ENCODE results near the gene DAZAP2.
"Not testable (repeated sequence)": the region's sequence is repeated elsewhere in the genome, so short reads cannot be mapped to it uniquely, and the experiment has no call there.

Gene DAZAP2

DNA sequence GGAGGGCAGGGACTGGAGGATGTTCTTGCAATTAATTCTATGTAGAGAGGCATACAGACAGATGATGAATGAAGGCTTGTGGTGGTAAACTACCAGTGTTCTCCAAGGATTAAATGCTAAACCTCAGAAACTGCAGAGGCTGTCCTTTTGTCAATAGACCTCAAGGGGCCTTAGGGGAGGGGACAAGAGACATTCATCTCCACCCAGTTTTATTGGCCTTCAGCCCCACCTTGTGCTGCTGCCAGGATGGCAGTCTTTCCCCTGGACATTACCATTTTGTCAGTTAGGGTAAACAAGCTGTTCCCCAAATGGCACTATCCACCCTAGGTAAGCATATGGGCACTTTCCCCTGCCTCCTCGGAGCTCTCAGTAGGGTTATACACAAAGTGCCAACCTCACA, 36.5 kb downstream of the DAZAP2 start:
- Mint-ChIP-seq H3K4me1 (ENCODE audit: low read depth) (peaks cover 8% of the 10 kb centered on the region), H3K4me3 (no peak overlapping the region), H3K36me3 (ENCODE audit: low read depth) (no peaks in the 10 kb centered on the region), H3K27me3 (ENCODE audit: low read depth) (peaks cover 21% of the 10 kb centered on the region), H3K27ac (no peak overlapping the region), H3K9me3 (no peaks in the 10 kb centered on the region)
- no peak for DNase-seq (ENCODE audit: low spot score)

DNA sequence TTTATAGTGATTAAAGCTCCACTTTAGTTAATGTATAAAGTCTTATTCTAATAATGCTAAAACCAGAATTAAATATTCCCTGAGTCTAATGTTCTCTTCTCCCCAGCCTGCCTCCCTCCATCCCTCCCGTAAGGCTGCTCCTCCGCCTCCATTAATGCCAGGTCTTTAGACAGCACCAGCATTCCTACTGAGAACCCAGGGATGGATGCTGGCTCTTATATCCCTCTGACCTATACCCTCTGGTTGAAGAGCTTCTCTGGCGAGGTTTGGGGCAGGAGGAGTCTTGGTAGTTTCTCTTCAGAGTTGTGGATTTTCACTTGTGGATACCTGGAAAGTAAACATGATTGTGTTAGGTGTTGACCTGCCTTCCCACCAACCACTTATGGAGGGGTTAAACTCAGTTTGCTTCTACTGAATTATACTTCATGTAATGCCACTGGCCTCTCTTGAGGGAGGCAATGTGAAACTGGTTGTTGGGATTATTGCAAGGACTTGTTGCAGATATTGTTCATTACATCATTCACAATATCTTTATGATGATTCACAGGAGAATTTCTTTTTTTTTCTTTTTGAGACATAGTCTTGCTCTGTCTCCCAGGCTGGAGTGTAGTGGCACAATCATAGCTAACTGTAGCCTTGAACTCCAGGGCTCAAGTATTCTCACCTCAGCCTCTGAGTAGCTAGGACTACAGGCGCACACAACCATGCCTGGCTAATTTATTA, 42.7 kb downstream of the DAZAP2 start:
- DNase-seq (ENCODE audit: low spot score) = no peak
- H3K9me3 Mint-ChIP-seq = no peaks in the 10 kb centered on the region
- H3K4me3 Mint-ChIP-seq = no peak overlapping the region
- peaks cover 27% of the 10 kb centered on the region for H3K36me3 Mint-ChIP-seq (ENCODE audit: low read depth)
- no peaks in the 10 kb centered on the region for H3K27me3 Mint-ChIP-seq (ENCODE audit: low read depth)
- H3K27ac Mint-ChIP-seq = no peak overlapping the region
- no peaks in the 10 kb centered on the region for H3K4me1 Mint-ChIP-seq (ENCODE audit: low read depth)

DNA sequence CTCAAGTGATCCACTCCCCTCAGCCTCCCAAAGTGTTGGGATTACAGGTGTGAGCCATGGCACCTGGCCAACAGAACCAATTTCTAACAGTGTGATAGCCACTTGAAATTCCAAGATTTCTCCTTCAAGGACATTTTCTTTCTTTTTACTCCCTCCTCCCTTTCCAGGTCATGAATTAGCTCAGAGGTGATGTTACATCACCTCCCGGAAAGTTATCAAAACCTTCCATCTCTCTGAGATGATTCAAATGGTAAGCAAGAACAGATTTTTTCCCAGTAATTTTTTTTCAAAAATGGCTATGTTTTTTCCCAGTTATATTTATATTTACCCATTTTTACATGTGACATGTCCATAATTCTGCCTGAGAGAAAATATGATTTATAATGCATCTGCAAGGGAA, 47.2 kb downstream of the DAZAP2 start:
- Mint-ChIP-seq H3K36me3 (ENCODE audit: low read depth) (peaks cover 44% of the 10 kb centered on the region), H3K27me3 (ENCODE audit: low read depth) (no peaks in the 10 kb centered on the region), H3K4me3 (no peak overlapping the region), H3K9me3 (no peaks in the 10 kb centered on the region), H3K27ac (no peak overlapping the region), H3K4me1 (ENCODE audit: low read depth) (no peaks in the 10 kb centered on the region)
- DNase-seq (ENCODE audit: low spot score) = no peak

DNA sequence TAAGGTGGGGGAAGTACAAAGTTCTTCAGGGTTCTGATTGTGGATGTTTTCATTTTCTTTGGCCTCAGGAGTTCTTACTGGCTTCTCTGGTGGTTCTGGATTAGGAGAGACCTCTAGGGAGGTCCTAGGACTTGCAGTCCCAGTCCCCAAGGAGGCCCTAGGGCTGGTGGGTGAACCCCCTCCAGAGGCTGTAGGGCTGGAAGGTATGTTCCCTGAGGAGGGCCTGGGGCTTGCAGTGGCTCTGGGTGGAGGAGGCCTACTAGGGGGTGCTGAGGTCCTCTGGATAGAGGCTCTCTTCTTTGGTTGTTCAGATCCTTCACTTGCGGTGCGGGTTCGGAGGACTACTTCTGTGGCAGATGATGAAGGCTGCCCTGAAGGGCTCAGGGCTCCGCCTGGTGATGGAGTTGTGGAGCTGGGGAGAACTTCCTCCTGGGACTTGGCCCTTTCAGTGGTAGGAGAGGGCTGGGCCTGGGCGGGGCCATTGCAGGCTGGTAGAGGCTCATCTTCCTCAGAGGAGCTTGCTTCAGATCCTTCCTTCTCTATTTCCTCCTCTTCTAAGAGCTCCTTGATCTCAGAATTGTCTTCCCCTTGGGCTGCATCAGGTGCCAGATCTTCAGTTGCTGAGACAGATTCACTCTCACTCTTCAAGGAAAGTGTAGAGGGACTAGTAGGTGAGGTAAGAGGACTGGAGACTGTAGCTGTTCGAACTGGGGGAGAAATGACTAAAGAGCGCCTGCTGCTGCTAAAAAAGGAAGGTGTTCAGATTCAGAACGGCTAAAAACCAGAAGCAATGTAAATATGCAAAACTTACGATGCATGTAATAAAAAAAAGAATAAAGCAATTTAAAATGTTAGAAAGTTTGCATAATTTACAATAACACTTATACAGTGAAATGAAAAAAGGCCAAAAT, 53.2 kb downstream of the DAZAP2 start:
- H3K4me3 Mint-ChIP-seq; H3K4me1 Mint-ChIP-seq (ENCODE audit: low read depth); DNase-seq (ENCODE audit: low spot score); H3K27ac Mint-ChIP-seq; H3K27me3 Mint-ChIP-seq (ENCODE audit: low read depth); H3K9me3 Mint-ChIP-seq: not testable (repeated sequence)
- peaks cover 58% of the 10 kb centered on the region for H3K36me3 Mint-ChIP-seq (ENCODE audit: low read depth)

All from T-helper 2 cell treated with Interferon-gamma antibody and Interleukin-4, amounts not matched to agents 5 μg/mL and 100 μg/mL, for 36 hours (primary cell).